ENCODE results near the gene ACP4. TPM values are rescaled to one million over a fixed set of nuclear protein-coding genes. Genes with fewer than 3 reads are reported as not detected.
"Not testable (repeated sequence)": the region's sequence is repeated elsewhere in the genome, so short reads cannot be mapped to it uniquely, and the experiment has no call there.

The ACP4 gene
- total RNA-seq = not detected in 2 replicates

DNA sequence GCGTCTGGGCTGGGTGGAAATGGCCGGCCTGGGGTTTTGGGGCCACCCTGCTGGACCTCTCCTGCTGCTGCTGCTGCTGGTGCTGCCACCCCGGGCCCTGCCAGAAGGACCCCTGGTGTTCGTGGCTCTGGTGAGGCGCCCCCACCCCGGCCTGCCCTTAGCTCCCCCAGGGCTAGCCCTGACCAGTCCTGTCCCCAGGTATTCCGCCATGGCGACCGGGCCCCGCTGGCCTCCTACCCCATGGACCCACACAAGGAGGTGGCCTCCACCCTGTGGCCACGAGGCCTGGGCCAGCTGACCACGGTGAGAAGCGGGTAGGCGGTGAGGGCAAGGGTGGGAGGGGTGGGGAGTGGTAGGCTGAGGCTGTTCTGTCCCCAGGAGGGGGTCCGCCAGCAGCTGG lies at the start of gene ACP4:
Gene ACP4, plus strand, starts transcription at position 20 of the 400 bp plus-strand sequence. Its CDS starts 0 bp downstream, at position 20.
- TF ChIP-seq CTCF (conservative IDR thresholded peaks at IDR 0.05; ENCODE audit: low read depth, low read length) = no peak
- DNase-seq (ENCODE audit: low read depth) = no peak
- H3K4me3 ChIP-seq (ENCODE audit: low read depth, low read length) = no peak within 1 kb of the TSS

GRCh38 chr19:50741179-50741933 lies 48.9 kb upstream of the ACP4 start:
- no peak for TF ChIP-seq CTCF (conservative IDR thresholded peaks at IDR 0.05; ENCODE audit: low read depth, low read length)
- DNase-seq (ENCODE audit: low read depth) = no peak

DNA sequence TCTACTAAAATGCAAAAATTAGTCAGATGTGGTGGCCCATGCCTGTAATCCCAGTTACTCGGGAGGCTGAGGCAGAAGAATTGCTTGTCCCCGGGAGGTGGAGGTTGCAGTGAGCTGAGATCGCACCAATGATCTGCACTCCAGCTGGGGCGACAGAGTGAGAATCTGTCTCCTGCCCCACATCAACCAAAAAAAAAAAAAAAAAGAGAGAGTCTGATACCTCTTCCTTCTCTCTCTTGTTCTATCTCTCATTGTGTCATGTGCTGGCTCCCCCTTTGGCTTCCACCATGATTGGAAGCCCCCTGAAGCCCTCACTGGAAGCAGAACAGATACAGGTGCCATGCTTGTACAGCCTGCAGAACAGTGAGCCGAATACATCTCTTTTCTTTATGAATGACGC lies 46.7 kb upstream of the ACP4 start:
- DNase-seq (ENCODE audit: low read depth) = no peak
- H3K4me3 ChIP-seq (ENCODE audit: low read depth, low read length) = no peak overlapping the region
- no peak for TF ChIP-seq CTCF (conservative IDR thresholded peaks at IDR 0.05; ENCODE audit: low read depth, low read length)

More at GRCh38 chr19:50741179-50741933, 48.9 kb upstream of the ACP4 start:
- no peak overlapping the region for H3K4me3 ChIP-seq (ENCODE audit: low read depth, low read length)

GRCh38 chr19:50745221-50745620 lies 45.0 kb upstream of the ACP4 start:
- H3K4me3 ChIP-seq (ENCODE audit: low read depth, low read length) = no peak overlapping the region
- DNase-seq (ENCODE audit: low read depth) = no peak
- TF ChIP-seq CTCF (conservative IDR thresholded peaks at IDR 0.05; ENCODE audit: low read depth, low read length) = no peak

DNA sequence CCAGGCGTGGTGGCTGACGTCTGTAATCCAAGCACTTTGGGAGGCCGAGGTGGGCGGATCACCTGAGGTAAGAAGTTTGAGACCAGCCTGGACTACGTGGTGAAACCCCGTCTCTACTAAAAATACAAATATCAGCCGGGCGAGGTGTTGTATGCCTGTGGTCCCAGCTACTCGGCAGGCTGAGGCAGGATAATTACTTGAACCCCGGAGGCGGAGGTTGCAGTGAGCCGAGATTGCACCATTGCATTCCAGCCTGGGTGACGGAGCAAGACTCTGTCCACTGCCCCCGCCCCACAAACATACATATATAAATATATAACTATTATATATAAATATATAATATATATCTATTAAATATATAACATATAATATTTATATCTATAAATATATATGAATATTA lies 43.1 kb upstream of the ACP4 start:
- H3K4me3 ChIP-seq (ENCODE audit: low read depth, low read length); DNase-seq (ENCODE audit: low read depth): not testable (repeated sequence)

- TF ChIP-seq CTCF (conservative IDR thresholded peaks at IDR 0.05; ENCODE audit: low read depth, low read length) = no peak
- H3K4me3 ChIP-seq (ENCODE audit: low read depth, low read length) = no peak overlapping the region
- no peak for DNase-seq (ENCODE audit: low read depth)
Measured at GRCh38 chr19:50749490-50749889, 40.7 kb upstream of the ACP4 start.

DNA sequence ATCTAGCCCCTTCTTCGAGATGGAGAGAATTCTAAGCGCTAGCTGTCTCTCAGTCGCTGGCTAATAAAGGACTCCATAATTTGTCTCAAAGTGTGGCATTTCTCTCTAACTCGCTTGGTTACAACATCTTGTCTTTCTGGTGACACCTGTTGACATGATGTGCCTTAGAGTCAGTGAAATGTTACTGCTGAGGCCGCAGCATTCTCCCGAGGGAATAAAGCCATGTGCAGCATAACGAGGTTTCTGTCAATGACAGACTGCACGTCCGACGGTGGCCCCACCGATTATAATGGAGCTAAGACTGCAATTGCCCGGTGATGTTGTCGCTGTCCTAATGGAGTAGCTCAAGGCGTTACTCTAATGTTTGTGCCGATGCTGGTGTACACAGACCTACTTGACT lies 40.2 kb upstream of the ACP4 start:
- DNase-seq (ENCODE audit: low read depth) = no peak
- no peak for TF ChIP-seq CTCF (conservative IDR thresholded peaks at IDR 0.05; ENCODE audit: low read depth, low read length)

More for the DNA sequence above, 40.2 kb upstream of the ACP4 start:
- H3K4me3 ChIP-seq (ENCODE audit: low read depth, low read length) = no peak overlapping the region

Data from epithelial cell of proximal tubule (primary cell).